GM19043 (cell line): Measurements from ENCODE around the gene NRIP3.
"Not testable (repeated sequence)": the region's sequence is repeated elsewhere in the genome, so short reads cannot be mapped to it uniquely, and the experiment has no call there.

Source experiments
- ATAC-seq: cut with Tn5 transposase; IDR thresholded peaks from one replicate; pipeline ENCODE4 v1.9.1; 2021; ENCODE audit warnings: low read depth; ENCODE audit not compliant: unreplicated experiment

The NRIP3 gene

DNA sequence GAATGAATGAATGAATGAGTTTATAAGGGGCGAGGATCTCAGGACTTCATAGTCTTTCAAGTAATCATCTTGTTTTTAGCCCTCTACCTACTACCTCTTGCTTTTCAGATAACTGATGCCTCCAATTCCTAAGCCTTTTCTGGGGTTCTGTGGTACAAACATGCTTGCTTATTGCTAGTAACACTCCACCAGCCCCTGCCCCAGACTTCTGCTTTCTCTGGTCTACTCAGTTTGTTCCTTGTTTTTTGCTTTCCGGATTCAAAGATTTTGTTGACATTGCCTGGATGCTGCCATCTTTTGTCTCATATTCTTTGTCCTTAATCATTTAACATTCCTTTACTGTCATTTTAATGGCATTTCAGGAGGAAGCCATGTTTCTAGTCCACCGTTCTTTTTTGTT, 30.7 kb downstream of the NRIP3 start:
- no peak for ATAC-seq

DNA sequence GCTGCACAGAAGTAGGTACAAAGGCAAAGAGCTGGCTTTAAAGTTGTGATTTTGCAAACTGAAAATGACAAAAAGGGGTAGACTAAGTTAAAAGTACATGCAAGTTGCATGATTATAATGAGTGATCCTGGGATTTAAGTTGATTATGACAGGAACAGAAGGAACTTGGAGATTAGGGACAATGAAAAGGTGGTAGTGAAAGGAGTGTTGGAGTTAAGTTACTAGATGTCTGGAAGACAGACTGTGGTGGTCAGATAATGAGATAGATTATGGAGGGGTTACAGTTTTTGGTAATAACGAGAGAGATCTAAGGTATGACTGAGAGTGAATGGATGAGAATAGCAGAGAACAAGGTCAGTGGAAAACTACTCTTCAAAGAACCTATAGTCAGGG, 31.9 kb downstream of the NRIP3 start:
- no peak for ATAC-seq

DNA sequence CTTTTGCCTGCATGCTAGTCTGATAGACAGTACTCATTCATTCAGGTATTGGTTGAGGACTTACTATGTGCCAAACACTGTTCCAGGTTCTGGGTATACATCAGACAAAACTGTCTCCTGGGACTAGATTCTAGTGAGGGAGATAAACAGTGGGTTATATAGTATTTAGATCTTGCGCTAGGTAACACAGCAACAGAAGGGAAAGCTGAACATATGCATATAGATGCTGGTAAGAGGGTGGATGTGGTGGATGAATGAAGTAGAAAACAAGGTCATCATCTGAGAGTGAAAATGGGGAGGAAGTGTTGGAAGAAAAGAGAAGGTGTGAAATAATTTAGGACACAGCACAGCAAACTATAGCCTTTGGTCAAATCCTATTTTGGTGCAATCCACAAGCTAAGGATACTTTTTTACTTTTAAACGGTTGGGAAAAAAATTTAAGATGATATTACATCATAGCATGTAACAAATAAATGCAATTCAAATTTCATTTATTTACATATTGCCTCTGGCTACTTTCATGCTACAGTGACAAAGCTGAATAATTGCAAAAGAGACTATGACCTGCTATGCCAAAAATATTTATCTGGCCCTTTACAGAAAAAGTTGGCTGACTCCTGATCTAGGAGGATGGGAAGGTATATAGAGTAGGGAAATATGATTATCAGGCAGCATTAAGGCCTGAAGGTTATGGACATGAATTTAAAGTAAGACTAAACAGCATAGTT, 32.4 kb downstream of the NRIP3 start:
- no peak for ATAC-seq

DNA sequence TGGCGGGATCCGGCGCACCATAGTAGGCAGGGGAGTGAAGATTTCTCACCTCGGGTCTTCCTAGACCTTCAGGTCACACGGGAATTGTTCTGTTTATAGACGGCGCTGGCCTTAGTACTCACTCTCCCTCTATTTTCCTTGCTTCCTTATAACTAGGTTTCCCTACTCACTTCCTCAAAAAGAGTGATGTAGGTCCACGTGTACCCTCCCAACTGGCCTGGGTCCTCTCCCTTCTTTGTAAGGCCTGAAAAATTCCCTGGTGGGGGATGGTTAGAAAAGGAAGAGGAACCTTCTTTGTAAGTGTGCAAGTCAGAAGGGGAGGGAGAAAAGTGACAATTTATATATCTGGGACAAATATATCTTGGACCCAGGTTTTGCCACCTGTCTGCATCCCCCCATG, 36.6 kb downstream of the NRIP3 start:
- no peak for ATAC-seq

DNA sequence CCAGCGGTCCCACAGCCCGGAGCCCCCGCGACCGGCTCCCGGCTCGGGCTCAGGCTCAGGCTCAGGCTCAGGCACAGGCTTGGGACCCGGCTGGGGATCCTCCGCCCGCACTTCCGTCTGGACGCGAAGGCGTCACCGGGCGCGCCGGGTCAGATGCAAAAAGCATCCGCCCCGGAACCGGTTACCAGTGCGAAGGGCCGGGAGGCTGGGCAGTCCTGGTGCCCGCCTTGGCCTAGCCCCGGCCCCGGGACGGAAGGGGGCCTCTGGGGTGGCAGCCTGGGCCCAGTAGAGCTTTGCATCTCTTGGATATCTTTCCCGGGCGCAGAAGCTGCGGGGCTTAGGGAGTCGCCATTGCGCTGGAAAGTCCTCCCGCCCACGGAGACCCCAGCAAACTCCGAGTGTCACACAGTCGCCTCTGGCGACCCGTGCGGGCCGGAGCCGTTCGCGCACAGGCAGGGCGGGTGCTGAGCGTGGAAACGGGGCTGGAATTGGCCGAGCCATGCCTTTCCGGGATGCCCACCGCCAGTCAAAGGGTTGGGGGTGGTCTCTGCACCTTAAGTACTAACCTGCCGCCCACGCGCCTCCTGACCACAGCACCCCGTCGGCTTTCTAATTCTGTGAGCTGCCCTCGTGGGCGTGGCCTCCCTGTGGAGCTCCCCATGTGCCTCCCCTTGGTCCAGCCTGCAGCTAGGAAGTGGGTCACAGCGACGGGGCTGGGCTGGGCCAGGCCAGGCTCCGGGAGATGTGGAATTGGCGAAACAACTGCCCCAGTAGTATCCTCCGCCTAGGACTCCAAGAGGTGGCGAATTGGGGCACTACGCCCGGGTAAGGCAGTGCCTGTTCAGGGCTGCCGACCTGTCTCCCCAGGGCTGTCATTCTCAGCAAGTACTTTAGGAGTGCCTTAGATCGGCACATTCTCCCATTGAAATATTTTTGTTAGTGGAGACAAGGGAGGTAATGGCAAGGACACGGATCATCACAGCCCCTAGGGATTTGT, 39.2 kb downstream of the NRIP3 start, which contains the start of gene TMEM9B:
Gene TMEM9B, minus strand, starts transcription at position 119 of the 997 bp plus-strand sequence. CDS start 129 bp downstream, outside the sequence.
- peak; percentile 76 for ATAC-seq

DNA sequence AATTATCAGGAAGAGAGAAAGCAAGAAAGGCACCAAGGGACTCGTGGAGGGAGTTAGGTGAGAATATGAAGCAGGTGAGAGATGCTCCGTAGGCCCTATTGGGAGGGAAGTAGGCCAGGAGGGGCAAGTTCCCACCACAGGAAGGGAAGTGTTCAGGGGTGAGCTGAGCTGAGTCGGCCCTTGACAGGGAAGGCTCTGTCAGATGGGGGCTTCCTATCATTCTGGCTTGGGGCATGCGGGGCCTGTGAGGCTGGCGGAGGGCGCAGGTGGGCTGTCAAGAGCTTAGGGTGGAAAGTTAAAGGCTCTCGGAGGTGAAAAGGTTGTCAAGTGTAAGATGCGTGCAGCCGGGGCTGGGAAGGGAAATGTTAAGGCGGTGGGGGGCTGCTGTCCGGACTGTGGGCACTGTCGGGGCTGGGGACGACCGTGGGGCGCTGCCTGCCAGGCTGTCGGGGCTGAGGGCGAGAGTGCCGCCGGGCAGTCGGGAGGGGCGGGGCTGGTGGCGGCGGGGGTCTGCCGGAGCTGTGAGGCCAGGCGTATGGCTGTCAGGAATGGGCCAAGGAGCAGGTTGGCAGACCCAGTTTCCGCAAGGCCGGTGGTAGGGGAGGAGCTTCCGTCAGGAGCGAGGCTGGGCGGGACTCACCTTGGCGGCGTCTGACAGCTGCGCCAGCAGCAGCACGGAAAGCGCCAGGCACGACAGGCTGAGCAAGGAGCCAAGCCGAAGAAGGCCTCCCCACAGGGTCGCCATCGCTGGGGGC, 40.1 kb downstream of the NRIP3 start:
- peak; percentile 59 for ATAC-seq

DNA sequence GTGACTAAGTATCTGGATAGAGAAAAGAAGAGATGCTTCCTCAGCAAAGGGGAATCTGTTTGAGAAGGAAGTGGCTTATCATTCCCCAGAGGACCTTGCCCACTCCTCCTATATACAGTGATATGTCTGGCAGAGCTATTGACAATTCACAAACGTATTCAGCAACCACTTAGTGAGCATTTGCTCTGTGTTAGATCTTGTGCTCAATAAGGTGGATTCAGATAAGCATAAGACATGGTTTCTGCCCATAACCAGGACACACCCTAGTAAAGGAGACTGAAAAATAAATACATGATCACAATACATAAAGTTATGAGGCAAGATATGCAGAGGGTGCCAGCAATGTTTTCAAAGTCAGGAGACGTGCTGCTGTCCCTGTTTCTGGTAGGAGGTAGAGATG, 41.0 kb downstream of the NRIP3 start:
- ATAC-seq, result no peak

DNA sequence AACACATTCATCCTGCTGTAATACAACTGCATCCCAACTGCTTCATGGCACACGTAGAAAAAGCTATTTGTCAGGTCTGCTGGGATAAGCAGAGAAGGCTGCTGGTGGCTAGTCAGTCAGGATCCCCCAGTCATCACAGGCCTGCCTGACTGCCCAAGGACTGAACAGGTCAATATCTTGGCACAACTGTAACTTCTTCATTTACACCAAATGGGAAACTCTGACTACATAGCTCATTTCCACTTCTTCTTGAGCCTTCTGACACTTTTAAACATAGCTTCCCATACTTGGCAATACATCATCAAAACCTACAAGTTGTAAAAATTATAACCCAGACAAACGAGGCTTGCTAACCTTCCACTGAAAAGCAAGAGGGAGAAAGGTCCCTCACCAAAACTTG, 42.4 kb downstream of the NRIP3 start:
- no peak for ATAC-seq

DNA sequence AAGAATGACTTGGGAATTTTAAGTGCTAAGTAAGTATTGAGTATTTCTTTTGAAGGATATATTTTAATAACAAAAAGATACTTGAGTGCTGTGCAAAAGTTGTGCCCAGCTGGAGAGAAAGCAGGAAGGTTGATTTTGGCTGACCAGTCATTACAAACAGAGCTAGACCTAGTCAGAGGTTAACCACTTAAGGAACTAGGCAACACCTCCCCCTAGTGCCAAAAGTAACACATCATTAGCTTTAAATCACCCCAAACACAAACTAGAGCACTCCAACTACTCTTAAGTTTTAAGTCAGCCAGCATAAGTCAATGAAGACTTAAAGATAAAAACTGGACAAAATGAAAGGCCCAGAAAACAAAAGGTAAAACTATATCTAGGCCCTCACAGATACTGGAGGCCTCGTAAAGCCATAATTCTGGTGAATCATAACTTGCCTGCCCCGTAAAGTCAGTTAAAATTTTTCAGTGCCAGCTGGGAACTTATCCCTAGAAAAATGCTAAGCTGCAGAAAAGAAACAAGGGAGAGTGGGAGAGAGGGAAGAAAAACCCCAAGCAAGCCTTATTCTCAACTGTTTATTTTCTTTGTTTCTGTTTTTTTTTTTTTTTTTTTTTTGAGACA, 44.1 kb downstream of the NRIP3 start:
- peak; percentile 35 for ATAC-seq

DNA sequence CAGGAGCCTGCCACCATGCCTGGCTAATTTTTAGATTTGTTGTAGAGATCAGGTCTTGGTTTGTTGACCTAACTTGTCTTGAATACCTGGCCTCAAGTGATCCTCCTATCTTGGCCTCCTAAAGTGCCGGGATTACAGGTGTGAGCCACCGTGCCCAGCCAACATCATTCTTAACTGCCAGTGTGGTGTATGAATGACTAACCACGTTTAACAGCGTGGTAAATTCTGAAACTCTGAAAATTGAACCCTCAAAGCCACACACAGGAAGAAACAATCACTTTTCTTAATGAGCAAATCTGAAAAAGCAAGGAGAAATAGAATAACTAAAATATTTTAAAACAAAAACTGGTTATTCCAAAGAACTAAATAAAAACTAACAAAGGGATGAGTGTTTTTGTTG, 46.9 kb downstream of the NRIP3 start:
- no peak for ATAC-seq

DNA sequence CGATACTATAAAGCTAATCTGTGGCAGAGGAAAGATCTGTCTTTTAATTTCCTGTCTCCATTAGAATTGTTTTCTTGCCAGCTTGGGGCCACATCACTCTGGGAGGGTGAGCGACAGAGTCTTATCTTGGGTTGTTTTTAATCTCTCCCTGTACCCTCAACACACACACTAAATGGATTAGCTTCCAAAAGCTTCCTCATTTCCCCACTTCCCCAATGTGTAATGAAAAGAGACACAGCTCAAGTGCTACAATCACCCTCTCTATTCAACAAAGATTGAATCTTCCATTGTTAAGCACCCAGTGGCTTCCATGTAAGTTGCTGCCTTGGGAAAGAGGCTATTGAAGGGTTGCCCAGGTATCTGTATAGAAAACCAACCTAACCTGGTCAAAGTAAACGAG, 54.9 kb downstream of the NRIP3 start:
- no peak for ATAC-seq

DNA sequence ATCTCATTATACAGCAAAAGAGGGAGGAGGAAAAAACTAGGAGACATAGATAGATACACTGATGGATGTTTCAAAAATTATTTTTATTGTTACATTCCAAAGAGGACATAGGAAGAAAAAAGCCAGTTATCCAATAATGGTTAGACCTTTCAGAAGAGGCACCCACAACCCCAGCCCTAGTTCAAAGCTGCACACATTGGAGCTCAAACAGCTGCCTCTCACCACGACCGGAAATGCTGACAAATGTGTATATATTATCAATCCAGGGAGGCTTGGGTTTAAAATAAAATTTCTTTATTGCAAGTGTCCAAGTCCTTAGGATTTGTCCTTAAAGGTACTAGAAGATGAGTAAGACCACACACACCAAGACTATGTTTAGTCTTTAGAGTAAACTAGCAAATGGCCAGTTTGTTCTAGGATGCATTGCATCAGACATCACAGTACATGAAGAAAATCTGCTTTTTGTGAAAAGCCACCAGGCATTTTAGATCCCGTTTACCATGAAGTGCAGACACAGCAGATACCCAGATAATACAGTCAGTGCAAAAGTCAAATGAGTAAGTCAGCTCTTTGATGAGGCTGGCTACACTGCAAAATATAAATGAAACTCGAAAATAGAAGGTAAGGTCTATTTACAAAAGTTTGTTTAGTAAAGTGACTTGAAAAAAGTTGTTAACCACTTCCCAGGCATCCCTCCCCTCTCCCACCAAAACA, 56.4 kb downstream of the NRIP3 start:
- ATAC-seq, result no peak

DNA sequence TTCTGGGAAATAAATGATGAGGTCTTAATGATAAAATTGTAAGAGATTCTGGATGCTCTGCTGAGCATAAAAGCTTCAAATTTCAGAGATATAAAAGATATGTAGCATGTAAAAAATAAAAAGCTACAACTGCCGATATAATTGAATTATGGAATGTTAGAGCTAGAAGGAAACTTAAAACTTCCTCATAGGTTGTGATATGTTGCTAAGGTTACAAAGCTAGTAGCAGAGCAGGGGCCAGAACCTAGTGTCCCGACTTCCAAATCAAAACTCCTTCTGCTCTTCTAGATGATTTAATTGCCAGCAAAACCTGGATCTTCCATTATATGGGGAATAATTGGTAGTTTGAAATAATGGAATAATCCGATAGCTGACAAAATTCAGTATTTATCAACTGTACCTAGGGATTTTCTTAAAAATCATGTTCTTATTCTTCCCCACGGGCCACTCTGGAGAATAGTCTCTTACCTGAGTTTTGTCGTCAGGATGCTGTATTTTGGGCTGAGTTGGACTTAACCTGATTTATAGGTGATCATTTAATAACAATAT, 61.2 kb downstream of the NRIP3 start, which contains the start of gene ASCL3:
Gene ASCL3, minus strand, starts transcription at position 499 of the 549 bp plus-strand sequence. CDS start 4,855 bp downstream, outside the sequence.
- ATAC-seq, result no peak

DNA sequence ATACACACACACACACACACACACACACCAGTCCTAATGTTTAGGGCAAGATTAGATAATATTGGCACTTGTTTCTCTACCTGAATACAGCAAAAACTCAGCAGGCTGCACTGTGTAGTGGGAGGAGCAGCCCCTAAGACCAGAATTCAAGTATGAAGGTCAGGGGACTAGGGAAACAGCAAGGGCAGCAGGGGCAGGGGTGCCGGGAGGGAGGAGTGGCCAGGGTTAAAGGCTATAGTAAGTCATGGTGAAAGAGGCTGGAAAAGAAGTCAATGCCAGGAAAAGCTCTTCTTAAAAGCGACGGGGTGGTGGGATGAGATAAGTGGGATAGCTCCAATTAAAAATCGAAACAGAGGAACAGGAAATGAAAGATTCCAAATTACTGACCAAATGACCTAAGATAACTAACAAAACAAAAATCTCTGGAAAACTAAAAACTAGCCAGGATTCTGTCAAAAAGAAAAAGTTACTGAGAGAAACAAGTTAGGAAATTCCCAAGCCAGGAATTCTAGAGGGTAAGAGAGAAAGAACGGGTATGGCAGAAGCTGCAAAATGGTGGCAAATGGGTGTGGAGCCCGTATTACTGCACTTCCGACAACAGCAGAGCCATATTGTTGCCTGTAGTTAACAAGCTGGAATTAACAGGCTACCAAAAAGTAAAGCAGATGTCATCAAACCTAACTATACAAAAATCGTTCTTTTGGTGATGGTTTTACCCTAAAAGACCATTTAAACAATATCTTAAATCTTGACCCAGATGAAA, 62.3 kb downstream of the NRIP3 start:
- ATAC-seq, result no peak

DNA sequence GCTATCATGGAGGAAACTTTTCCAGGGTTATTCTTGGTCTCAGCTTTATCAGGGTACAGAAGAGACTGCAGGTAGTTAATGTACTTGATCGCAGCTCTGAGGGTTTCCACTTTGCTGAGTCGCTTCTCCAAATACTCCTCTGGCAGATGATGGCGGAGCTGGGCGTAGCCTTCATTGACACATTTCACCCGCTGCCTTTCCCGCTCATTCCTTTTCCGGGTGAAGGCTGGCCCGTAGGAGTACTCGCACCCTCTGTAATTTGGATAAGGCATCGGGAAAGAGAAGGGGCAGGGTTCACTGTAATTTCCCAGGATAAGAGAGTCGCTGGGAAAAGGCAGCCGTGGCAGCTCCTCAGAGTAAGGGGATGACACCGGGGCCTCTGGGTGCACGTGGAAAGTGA, 66.1 kb downstream of the NRIP3 start:
- no peak for ATAC-seq

DNA sequence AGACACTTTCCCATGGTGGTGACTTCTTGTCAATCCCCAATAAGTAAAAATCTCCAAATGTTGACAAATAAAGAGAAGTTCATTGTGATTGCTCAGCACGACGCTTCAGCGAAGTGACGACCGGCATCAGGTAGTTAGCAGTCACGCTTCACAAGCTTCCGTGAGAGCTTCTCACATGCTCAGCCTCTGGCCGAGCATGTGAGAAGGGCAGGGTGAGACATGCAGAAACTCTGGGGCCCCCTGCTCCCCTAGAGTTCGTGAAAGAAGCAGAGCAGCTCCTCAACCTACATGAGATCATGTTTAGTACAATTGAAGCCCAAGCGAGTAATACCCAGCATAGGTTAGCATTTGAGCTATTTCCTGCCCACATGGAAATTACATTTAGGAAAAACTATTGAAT, 66.6 kb downstream of the NRIP3 start:
- ATAC-seq, result no peak

DNA sequence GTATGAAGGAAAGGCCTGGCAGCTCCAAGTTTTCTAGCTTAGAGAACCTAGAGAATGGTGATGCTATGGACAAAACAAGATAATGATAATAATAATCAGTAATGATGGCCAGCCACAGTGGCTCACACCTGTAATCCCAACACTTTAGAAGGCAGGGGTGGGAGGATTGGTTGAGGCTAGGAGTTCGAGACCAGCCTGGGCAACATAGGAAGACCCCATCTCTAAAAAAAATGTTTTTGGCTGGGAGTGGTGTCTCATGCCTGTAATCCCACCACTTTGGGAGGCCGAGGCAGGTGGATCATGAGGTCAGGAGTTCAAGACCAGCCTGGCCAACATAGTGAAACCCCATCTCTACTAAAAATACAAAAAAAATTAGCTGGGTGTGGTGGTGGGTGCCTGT, 68.0 kb downstream of the NRIP3 start:
- ATAC-seq, result not testable (repeated sequence)

DNA sequence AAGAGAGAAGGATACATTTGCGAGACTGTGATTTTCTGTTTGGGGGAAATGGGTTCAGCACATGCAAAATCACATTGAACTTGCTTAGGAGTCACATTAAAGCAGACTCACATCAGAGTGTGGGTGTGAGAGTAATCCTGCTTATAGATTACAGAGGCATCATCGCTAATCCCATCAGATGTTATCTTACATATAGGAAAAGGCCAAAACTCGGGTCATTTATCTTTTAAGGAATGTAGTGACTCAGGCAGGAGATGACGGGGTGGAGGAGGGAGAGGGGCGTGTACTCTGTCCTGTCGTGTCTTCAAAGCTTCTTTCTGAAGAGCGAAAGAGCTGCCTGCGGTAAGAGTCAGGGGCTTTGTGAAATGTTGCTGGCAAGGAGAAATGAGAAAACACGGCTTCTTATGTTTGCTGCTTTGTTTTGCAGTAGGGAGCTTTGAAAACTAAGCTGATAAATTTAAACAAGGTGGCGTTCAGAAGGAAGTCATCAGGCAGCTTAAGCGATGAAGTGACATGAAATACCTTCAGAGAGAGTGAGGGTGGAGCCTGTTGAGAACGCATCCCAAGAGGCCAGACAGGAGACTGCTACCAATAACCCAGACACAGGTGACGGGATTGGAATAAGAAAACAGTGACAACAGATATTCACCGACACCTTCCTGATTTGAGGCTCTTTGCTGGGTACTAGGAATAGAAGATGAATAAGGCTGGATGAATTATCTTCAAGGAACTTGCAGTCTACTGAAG, 68.9 kb downstream of the NRIP3 start:
- no peak for ATAC-seq
